HL-60 (cell line): ENCODE measurements around the gene SSNA1.

Experiments used
- DNase-seq, 2 experiments: peaks; one replicate each; pipeline ENCODE4 v3.0.0-alpha.2; 2010 to 2020; ENCODE audit warnings: low read depth in 1 of 2, low spot score in 1 of 2
- H3K27ac ChIP-seq: fragments of 250-450 bp; sonication (Bioruptor Pico); replicated peaks from 2 replicates; pipeline ENCODE4 v1.5.1; 2020; ENCODE audit warnings: mild to moderate bottlenecking, moderate library complexity
- H3K27me3 ChIP-seq: fragments of 250-450 bp; sonication (Bioruptor Pico); 2 replicates; pipeline ENCODE4 v1.5.1; 2021; ENCODE audit warnings: mild to moderate bottlenecking, moderate library complexity; ENCODE audit not compliant: insufficient read depth, poor library complexity, severe bottlenecking
- H3K4me3 ChIP-seq: replicated peaks from 2 replicates; pipeline ENCODE4 v1.5.1; 2011; ENCODE audit warnings: mild to moderate bottlenecking, control low read depth, low read length; ENCODE audit not compliant: insufficient read depth
- GABPA ChIP-seq: IDR thresholded peaks from 2 replicates; pipeline ENCODE4 v1.6.1; 2012; ENCODE audit warnings: low read depth
- POLR2AphosphoS5 ChIP-seq: IDR thresholded peaks from 2 replicates; pipeline ENCODE4 v1.6.1; 2012; ENCODE audit warnings: low read depth
- SPI1 ChIP-seq: IDR thresholded peaks from 2 replicates; pipeline ENCODE4 v1.6.1; 2012; ENCODE audit warnings: low read depth, mild to moderate bottlenecking, borderline replicate concordance
- TF ChIP-seq, protein P1 (sequence below): IDR thresholded peaks from one replicate; pipeline ENCODE4 v1.5.1; 2011; ENCODE audit warnings: low read length, control low read depth, inconsistent platforms; ENCODE audit not compliant: insufficient read depth
- TF ChIP-seq, protein P2 (sequence below): IDR thresholded peaks from 2 replicates; pipeline ENCODE4 v1.6.1; 2012; ENCODE audit warnings: low read depth; ENCODE audit not compliant: insufficient replicate concordance

SSNA1 gene

DNA sequence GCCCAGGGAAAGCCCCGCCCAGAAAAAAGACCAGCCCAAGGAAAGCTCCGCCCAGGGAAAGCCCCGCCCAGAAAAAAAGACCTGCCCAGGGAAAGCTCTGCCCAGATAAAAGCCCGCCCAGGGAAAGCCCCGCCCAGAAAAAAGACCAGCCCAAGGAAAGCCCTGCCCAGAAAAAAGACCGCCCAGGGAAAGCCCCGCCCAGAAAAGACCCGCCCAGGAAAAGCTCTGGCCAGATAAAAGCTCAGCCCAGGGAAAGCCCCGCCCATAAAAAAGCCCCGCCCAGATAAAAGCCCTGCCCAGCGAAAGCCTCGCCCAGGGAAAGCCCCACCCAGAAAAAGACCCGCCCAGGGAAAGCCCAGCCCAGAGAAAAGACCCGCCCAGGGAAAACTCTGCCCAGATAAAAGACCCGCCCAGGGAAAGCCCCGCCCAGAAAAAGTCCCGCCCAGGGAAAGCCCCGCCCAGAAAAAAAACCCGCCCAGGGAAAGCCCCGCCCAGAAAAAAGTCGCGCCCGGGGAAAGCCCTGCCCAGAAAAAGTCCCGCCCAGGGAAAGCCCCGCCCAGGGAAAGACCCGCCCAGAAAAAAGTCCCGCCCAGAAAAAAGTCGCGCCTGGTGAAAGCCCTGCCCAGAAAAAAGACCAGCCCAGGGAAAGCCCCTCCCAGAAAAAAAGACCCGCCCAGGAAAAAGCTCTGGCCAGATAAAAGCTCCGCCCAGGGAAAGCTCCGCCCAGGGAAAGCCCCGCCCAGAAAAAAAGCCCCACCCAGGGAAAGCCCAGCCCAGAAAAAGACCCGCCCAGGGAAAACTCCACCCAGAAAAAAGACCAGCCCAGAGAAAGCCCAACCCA is 37.6 kb upstream of the SSNA1 start:
- DNase-seq, result peak in 1 of 2 experiments; percentile 79
- TF ChIP-seq GABPA (no peak), SPI1 (no peak), POLR2AphosphoS5 (no peak)
- TF ChIP-seq, protein P1, sequence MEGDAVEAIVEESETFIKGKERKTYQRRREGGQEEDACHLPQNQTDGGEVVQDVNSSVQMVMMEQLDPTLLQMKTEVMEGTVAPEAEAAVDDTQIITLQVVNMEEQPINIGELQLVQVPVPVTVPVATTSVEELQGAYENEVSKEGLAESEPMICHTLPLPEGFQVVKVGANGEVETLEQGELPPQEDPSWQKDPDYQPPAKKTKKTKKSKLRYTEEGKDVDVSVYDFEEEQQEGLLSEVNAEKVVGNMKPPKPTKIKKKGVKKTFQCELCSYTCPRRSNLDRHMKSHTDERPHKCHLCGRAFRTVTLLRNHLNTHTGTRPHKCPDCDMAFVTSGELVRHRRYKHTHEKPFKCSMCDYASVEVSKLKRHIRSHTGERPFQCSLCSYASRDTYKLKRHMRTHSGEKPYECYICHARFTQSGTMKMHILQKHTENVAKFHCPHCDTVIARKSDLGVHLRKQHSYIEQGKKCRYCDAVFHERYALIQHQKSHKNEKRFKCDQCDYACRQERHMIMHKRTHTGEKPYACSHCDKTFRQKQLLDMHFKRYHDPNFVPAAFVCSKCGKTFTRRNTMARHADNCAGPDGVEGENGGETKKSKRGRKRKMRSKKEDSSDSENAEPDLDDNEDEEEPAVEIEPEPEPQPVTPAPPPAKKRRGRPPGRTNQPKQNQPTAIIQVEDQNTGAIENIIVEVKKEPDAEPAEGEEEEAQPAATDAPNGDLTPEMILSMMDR, result no peak
- TF ChIP-seq, protein P2, sequence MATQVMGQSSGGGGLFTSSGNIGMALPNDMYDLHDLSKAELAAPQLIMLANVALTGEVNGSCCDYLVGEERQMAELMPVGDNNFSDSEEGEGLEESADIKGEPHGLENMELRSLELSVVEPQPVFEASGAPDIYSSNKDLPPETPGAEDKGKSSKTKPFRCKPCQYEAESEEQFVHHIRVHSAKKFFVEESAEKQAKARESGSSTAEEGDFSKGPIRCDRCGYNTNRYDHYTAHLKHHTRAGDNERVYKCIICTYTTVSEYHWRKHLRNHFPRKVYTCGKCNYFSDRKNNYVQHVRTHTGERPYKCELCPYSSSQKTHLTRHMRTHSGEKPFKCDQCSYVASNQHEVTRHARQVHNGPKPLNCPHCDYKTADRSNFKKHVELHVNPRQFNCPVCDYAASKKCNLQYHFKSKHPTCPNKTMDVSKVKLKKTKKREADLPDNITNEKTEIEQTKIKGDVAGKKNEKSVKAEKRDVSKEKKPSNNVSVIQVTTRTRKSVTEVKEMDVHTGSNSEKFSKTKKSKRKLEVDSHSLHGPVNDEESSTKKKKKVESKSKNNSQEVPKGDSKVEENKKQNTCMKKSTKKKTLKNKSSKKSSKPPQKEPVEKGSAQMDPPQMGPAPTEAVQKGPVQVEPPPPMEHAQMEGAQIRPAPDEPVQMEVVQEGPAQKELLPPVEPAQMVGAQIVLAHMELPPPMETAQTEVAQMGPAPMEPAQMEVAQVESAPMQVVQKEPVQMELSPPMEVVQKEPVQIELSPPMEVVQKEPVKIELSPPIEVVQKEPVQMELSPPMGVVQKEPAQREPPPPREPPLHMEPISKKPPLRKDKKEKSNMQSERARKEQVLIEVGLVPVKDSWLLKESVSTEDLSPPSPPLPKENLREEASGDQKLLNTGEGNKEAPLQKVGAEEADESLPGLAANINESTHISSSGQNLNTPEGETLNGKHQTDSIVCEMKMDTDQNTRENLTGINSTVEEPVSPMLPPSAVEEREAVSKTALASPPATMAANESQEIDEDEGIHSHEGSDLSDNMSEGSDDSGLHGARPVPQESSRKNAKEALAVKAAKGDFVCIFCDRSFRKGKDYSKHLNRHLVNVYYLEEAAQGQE, result no peak
- H3K4me3 ChIP-seq, result no peak overlapping the region
- no peak overlapping the region for H3K27ac ChIP-seq
- H3K27me3 ChIP-seq, result peaks cover 6% of the 10 kb centered on the region

DNA sequence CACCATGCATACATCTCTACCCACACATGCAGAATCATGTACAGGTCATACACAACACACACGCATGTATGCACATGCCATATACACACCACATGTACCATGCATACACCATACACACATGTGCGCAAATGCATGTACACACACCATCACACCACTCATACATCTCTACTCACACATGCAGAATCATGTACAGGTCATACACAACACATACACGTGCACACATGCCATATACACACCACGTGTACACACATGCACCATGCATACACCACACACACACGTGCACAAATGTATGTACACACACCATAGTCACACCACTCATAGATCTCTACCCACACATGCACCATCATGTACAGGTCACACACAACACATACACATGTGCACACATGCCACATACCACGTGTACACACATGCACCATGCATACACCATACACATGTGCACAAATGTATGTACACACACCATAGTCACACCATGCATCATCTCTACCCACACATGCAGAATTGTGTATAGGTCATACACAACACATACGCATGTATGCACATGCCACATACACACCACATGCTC is 35.6 kb upstream of the SSNA1 start:
- Histone ChIP-seq H3K4me3 (no peak overlapping the region), H3K27ac (no peak overlapping the region), H3K27me3 (peaks cover 18% of the 10 kb centered on the region)
- no peak for DNase-seq
- TF ChIP-seq GABPA (no peak), POLR2AphosphoS5 (no peak)

DNA sequence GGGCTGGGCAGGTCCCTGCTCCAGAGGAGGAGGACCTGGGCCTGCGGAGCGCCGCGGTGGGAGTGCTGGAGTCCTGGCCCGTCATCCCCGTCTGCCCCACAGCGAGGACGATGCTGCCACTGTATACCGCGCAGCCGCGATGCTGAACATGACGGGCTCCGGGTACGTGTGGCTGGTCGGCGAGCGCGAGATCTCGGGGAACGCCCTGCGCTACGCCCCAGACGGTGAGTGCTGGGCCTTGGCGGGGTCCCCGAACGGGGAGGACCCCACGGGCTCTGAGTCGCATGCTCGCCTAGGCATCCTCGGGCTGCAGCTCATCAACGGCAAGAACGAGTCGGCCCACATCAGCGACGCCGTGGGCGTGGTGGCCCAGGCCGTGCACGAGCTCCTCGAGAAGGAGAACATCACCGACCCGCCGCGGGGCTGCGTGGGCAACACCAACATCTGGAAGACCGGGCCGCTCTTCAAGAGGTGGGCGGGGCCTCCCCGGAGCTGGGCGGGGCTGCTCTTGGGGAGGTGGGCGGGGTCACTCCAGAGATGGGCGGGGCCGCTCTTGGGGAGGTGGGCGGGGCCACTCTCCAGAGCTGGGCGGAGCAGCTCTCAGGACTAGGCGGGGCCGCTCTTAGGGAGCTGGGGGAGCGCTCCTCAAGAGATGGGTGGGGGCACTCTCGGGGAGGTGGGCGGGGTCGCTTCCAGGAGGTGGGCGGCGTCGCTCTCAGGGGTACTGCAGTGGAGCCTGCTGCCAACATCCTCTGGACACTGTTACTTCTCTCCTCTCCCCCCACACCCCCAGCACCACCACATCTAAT is 31.7 kb upstream of the SSNA1 start:
- Histone ChIP-seq H3K27me3 (peaks cover 47% of the 10 kb centered on the region), H3K4me3 (no peak overlapping the region), H3K27ac (no peak overlapping the region)
- DNase-seq, result no peak
- TF ChIP-seq, protein P1, result no peak
- TF ChIP-seq POLR2AphosphoS5 (no peak), SPI1 (no peak), GABPA (no peak)
- TF ChIP-seq, protein P2, result no peak
